ENCODE measurements around the gene PDE6B.

DNA sequence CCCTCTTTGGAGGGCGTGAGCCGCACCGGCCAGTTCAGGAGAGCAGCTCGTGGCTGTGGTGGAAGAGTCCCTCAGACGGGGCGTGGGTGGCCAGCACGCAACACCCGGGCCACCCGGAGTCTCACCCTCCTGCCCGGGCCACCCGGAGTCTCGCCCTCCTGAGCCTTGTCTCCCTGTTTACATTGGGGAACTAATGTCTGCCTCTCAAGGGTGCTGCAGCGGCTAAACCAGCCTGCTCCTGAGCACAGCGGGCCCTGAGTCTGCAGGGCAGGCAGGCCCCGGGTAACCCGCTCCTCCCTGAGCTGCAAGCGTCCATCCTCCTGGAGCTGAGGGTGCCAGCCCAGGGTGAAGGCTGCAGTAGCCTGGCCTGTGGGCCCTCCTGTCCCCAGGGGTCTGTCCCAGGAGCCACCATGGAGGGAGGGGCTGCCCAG lies 3.0 kb downstream of the PDE6B start:
- no peak for TF ChIP-seq CTCF (IDR thresholded peaks at IDR 0.05; ENCODE audit: low read depth, low read length)
- no peak for TF ChIP-seq EZH2phosphoT487 (IDR thresholded peaks at IDR 0.05; ENCODE audit: low read depth)
